Thoracic aorta (tissue), 2 donors: ENCODE measurements around the gene RBP5. TPM values are rescaled to one million over a fixed set of nuclear protein-coding genes. Genes with fewer than 3 reads are reported as not detected.

Source experiments
- ATAC-seq: fragments of 150-250 bp; one replicate; pipeline ENCODE4 v1.8.0; 2017; ENCODE audit warnings: low read depth; ENCODE audit not compliant: insufficient number of reproducible peaks, low FRiP score
- DNase-seq: peaks from one replicate; pipeline ENCODE4 v3.0.0-alpha.2; 2020; ENCODE audit warnings: low spot score
- H3K27ac ChIP-seq, 2 donors: fragments of 200-600 bp; sonication (generic); 1 replicate in 1 of 2; 2 replicates in 1 of 2; pipeline ENCODE4 v1.5.1; 2016; ENCODE audit warnings: mild to moderate bottlenecking in 2 of 2, moderate library complexity in 2 of 2
- H3K27me3 ChIP-seq: fragments of 200-600 bp; sonication (generic); replicated peaks from 2 replicates; pipeline ENCODE4 v1.6.0; 2016; ENCODE audit warnings: mild to moderate bottlenecking; ENCODE audit not compliant: insufficient read depth
- H3K36me3 ChIP-seq: fragments of 200-600 bp; sonication (generic); one replicate; pipeline ENCODE4 v1.5.1; 2016
- H3K4me1 ChIP-seq, 2 donors: fragments of 200-600 bp; sonication (generic); 1 replicate in 1 of 2; 2 replicates in 1 of 2; pipeline versions ENCODE4 v1.5.1 to v1.6.0; 2016; ENCODE audit warnings: low read depth in 2 of 2, mild to moderate bottlenecking in 1 of 2; ENCODE audit not compliant: control insufficient read depth in 1 of 2
- H3K4me3 ChIP-seq: fragments of 200-600 bp; sonication (generic); 2 replicates; pipeline ENCODE4 v1.5.1; 2016; ENCODE audit warnings: mild to moderate bottlenecking
- H3K9me3 ChIP-seq: fragments of 200-600 bp; sonication (generic); 2 replicates; pipeline ENCODE4 v1.5.1; 2016
- CTCF ChIP-seq: fragments of 200-600 bp; sonication (generic); IDR thresholded peaks from one replicate; pipeline ENCODE4 v1.5.1; 2019; ENCODE audit warnings: antibody characterized with exemption
- total RNA-seq, 2 donors: library from RNA; depleted of rRNA; stranded (reverse); fragments of >200 nt; gene quantifications; one replicate each; pipeline versions ENCODE4 v1.1.0 to v1.2.3, GENCODE V29; 2016

The RBP5 gene
- total RNA-seq, 2 donors from 2014 or later, result 0.71 TPM; not detected in 1

GRCh38 chr12:7118881-7119280 is 9.8 kb downstream of the RBP5 start:
- ATAC-seq (no peak), DNase-seq (no peak)
- no peak overlapping the region for H3K27ac ChIP-seq
- no peaks in the 10 kb centered on the region for H3K27me3 ChIP-seq
- no peaks in the 10 kb centered on the region for H3K36me3 ChIP-seq
- H3K4me1 ChIP-seq, result no peaks in the 10 kb centered on the region
- TF ChIP-seq CTCF, result no peak
- no peaks in the 10 kb centered on the region for H3K9me3 ChIP-seq
- no peak overlapping the region for H3K4me3 ChIP-seq

GRCh38 chr12:7117670-7118069 is 11.0 kb downstream of the RBP5 start:
- no peaks in the 10 kb centered on the region for H3K27me3 ChIP-seq
- ATAC-seq (no peak), DNase-seq (no peak)
- H3K4me1 ChIP-seq, result peaks cover 0 to 2% of the 10 kb centered on the region in 2 donors
- no peaks in the 10 kb centered on the region for H3K36me3 ChIP-seq
- H3K4me3 ChIP-seq, result no peak overlapping the region
- no peak overlapping the region for H3K27ac ChIP-seq
- H3K9me3 ChIP-seq, result no peaks in the 10 kb centered on the region
- no peak for TF ChIP-seq CTCF

- Histone ChIP-seq H3K27ac (no peak overlapping the region), H3K4me3 (no peak overlapping the region), H3K36me3 (no peaks in the 10 kb centered on the region), H3K4me1 (peaks cover 0 to 2% of the 10 kb centered on the region in 2 donors), H3K27me3 (no peaks in the 10 kb centered on the region), H3K9me3 (no peaks in the 10 kb centered on the region)
- ATAC-seq (no peak), DNase-seq (no peak)
- no peak for TF ChIP-seq CTCF
Measured at GRCh38 chr12:7116916-7117315, 11.8 kb downstream of the RBP5 start.

- peaks cover 0 to 2% of the 10 kb centered on the region in 2 donors for H3K4me1 ChIP-seq
- ATAC-seq (no peak), DNase-seq (no peak)
- H3K27me3 ChIP-seq, result no peaks in the 10 kb centered on the region
- H3K4me3 ChIP-seq, result no peak overlapping the region
- no peak overlapping the region for H3K27ac ChIP-seq
- TF ChIP-seq CTCF, result no peak
- no peaks in the 10 kb centered on the region for H3K9me3 ChIP-seq
- no peaks in the 10 kb centered on the region for H3K36me3 ChIP-seq
Measured at GRCh38 chr12:7116196-7116595, 12.5 kb downstream of the RBP5 start.

- Histone ChIP-seq H3K9me3 (no peaks in the 10 kb centered on the region), H3K27me3 (no peaks in the 10 kb centered on the region), H3K27ac (no peak overlapping the region), H3K4me3 (no peak overlapping the region), H3K4me1 (peaks cover under 1 to 2% of the 10 kb centered on the region in 2 donors), H3K36me3 (no peaks in the 10 kb centered on the region)
- DNase-seq (no peak), ATAC-seq (no peak)
- no peak for TF ChIP-seq CTCF
Measured at GRCh38 chr12:7114851-7115250, 13.8 kb downstream of the RBP5 start.
